ENCODE results near the gene SRP54.
"Not testable (repeated sequence)": the region's sequence is repeated elsewhere in the genome, so short reads cannot be mapped to it uniquely, and the experiment has no call there.

SRP54 gene

DNA sequence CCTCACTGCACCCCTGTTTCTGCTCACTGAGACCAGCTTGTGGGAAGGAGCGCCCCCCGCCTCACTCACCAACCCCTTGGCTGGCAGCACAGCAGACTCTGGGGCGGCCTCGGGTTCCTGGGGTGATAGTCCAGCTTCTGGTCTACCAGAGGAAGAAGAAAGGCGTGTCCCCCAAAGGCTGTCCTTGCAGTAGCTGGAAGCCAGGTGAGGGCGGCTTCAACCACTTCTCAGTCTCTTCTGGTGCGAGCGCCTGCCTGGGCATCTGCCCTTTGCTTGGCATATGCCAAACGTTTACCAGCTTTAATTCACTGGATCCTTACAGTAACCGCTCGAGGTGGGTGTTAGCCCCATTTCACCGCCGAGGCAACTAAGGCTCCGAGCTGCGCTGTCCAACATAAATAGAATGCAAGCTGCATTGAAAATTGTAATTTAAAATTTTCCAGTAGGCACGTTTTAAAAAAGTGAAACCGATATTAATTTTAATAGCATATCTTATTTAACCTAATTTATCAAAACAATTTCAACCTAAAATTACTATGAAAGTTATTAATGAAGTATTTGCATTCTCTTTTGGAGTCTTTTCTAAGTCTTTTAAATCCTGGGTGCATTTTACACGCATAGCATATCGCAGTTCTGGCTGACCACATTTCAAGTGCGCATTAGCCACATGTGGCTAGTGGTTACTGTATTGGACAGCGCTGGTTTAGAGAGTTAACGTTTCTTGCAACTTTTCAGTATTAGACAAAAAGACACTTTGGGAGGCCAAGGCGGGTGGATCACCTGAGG is 64.2 kb downstream of the SRP54 start:
- DNase-seq (ENCODE audit: low read depth, low spot score), result peak; percentile 2

DNA sequence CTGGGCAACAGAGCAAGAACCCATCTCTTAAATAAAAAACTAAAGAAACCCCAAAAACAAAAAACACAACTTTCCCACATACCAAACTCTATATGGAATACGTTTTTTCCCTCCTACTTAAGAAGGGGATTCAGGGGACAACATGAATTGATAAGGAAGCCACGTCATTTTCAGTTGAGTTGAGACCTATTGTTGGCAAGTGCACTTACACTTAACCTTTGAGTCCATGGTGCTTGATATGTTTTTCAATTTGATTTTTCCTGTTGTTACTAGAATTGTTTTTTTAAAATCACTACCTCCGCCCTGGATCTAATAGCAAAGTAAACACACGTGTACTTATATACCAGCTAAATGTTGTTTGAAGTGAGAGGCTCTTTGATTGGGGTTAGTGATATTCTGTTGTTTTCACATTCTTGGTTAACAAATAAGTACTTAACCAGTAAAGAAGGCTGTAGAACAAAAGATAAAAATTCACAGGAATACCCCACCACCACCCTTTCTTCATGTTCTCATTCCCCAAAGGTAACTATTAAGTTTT is 65.3 kb downstream of the SRP54 start:
- DNase-seq (ENCODE audit: low read depth, low spot score), result no peak

DNA sequence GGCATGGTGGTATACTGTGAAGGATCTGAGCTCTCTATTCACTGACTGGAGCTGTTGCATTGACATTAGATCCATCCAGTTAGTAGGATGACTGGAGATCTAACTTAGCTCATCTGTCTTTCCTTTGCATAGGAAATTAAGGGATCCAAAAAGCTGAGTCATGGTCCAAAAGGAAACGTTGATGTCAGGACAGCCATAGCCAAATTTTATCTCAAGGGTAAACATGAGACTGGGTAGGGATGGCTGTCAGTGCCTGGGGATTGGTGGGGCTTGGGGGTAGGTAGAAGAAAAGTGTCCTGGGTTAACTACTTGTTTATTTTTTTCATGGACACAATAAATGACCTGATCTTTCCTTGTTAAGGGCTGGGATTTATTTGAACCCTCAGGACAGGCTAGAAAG is 67.9 kb downstream of the SRP54 start:
- DNase-seq (ENCODE audit: low read depth, low spot score), result no peak

DNA sequence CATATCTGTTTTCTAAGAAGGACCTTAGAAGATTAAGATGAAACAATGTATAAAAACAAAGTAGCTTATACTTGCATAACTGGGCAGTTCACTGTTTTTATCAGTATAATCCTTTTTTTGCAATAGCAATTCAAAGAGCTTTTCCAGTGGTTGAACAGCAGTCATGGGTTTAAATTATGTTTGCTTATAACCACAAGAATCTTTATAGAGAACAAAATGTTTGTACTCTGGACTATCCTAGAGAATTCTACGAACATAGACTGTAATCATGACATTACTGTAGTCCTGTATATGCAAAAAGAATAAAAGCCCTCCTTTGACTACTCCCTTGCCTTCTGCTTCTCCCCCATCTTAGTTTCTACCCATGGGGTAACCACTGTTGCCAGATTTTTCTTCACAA is 69.0 kb downstream of the SRP54 start:
- no peak for DNase-seq (ENCODE audit: low read depth, low spot score)

DNA sequence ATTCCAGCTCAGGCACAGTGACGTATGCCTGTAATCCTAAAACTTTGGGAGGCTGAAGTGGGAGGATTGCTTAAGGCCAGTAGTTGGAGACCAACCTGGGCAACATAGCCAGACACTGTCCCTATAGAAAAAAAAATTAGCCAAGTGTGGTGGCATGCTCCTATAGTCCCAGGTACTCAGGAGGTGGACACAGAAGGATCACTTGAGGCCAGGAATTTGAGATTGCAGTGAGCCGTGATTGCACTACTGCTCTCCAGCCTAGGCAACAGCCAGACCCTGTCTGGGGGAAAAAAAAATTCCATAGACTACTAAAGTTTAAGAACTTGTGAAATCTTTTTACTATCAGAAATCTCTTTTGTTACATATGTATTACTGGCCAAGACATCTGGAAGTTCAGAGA is 69.8 kb downstream of the SRP54 start:
- DNase-seq (ENCODE audit: low read depth, low spot score), result no peak

DNA sequence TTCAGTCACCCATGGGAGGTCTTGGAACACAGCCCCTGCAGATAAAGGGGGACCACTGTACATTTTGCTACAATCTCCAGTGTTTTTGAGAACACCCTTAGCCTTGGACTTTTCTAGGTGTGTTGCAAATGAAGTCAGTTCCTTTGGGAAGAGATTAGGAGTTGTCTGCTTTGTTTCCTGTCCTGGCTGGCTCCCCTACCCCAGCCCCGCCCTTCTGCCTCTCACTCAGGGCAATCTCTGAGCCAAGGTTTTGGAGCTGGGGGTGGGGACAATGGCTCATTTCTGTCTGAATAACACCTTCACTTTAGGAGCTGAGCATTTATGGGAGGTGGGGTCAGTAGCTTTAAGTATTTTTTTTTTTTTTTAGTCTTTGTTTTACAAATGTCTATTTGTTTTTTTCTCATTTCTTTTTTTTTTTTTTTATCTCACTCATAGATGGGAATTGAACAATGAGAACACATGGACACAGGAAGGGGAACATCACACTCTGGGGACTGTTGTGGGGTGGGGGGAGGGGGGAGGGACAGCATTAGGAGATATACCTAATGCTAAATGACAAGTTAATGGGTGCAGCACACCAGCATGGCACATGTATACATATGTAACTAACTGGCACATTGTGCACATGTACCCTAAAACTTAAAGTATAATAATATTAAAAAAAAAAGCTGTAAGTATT is 78.5 kb downstream of the SRP54 start:
- not testable (repeated sequence) for DNase-seq (ENCODE audit: low read depth, low spot score)

DNA sequence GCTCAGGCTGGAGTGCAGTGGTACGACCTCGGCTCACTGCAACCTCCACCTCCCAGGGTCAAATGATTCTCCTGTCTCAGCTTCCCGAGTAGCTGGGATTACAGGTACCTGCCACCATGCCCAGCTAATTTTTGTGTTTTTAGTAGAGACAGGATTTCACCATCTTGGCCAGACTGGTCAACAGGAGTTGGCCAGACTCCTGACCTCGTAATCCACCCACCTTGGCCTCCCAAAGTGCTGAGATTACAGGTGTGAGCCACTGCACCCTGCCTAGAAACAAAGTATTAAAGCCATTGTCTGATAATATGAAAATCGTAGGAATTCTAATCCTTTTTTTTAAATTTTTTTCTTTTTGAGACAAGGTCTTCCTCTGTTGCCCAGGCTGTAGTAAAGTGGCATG is 82.9 kb downstream of the SRP54 start:
- DNase-seq (ENCODE audit: low read depth, low spot score), result not testable (repeated sequence)

DNA sequence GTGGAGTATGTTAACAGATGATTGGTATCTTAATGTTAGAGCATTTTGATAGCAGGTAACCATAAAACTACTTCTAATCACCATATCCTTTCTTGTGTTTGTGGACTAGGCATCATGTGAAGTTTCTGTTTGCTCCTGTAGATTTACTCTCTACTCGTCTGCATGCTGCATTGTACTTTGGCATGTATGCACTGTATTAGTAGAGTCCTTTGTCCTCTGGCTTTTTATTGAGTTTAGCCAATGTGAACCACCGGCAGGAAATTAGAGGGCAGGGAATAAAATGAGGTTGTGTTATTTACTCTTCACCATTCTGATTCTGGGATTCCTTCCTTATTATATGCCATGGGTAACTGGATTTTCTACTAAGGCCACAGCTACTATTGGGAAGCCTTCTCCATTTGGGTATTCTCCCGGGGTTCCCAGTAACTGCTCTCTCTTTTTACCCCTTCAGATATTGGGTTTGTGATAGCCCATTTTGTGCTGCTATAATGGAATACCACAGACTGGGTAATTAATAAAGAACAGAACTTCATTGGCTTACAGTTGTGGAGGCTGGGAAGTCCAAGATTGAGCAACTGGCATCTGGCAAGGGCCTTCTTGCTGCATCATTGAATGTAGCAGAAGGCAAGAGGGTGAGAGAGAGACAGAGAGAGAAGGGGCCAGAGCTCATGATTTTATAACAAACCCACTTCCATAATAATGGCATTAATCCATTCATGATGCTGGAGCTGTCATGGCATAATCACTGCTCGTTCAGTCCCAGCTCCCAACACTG is 85.6 kb downstream of the SRP54 start:
- no peak for DNase-seq (ENCODE audit: low read depth, low spot score)

DNA sequence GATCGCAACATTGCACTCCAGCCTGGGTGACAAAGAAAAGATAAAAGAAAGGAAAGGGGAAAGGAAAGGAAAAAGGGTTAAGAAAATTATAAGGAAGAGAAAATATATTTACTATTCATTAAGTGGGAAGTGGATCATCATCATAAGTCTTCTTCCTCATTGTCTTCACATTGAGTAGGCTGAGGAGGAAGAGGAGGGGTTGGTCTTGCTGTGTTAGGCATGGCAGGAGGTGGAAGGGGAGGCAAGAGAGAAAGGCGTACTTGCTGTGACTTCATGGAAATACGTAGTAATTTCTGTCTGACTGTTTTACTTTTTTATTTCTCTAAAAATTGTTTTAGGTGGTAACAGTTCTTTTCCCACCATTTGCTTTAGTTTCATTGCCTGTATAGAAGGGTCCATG is 89.4 kb downstream of the SRP54 start:
- DNase-seq (ENCODE audit: low read depth, low spot score), result no peak

DNA sequence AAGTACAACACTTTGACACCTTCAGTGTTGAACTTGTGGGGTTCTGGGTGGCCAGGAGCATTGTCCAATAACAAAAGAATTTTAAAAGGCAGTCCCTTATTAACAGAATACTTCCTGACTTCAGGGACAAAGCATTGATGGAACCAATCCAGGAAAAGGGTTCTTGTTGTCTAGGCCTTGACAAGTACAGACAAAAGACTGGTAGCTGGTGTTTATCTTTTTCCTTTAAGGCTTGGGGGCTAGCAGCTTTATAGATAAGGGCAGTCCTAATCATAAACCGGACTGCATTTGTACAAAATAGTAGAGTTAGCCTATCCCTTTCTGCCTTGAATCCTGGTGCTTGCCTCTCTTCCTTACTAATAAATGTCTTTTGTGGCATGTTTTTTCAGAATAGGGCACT is 90.7 kb downstream of the SRP54 start:
- no peak for DNase-seq (ENCODE audit: low read depth, low spot score)

DNA sequence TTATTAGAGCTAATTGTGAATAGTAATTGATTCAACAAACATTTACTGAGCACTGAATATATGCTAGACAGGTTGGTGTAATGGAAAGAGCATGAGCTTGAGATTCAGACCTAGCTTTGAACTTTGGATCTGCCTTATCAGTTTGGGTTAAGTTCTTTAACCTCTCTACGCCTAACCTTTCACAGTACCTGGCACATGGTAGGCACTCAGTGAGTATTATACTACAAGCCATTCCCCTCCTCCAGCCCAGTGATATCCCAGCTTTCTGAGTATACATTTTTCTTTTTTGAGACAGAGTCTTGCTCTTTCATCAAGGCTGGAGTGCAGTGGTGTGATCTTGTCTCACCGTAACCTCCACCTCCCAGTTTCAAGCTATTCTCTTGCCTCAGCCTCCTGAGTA is 95.3 kb downstream of the SRP54 start:
- DNase-seq (ENCODE audit: low read depth, low spot score), result no peak

All from activated naive CD8-positive, alpha-beta T cell treated with anti-CD3 and anti-CD28 coated beads, Interleukin-2, amount 50 U/mL, for 16 hours (primary cell).